Endothelial cell (in vitro differentiated cells): ENCODE measurements around the gene EHMT1. TPM values are rescaled to one million over a fixed set of nuclear protein-coding genes. Genes with fewer than 3 reads are reported as not detected.

Experiments
- DNase-seq: peaks from one replicate; pipeline ENCODE4 v3.0.0; 2021; ENCODE audit warnings: low spot score
- H3K27ac Mint-ChIP-seq: one replicate; pipeline ENCODE4 v1.8.0; 2021; ENCODE audit warnings: mixed read lengths, inconsistent platforms; ENCODE audit not compliant: unreplicated experiment
- H3K27me3 Mint-ChIP-seq: one replicate; pipeline ENCODE4 v1.8.0; 2021; ENCODE audit warnings: mild to moderate bottlenecking, moderate library complexity, mixed read lengths, inconsistent platforms; ENCODE audit not compliant: unreplicated experiment
- H3K36me3 Mint-ChIP-seq: one replicate; pipeline ENCODE4 v1.8.0; 2021; ENCODE audit warnings: mild to moderate bottlenecking, low read depth, mixed read lengths, inconsistent platforms; ENCODE audit not compliant: unreplicated experiment
- H3K4me1 Mint-ChIP-seq: one replicate; pipeline ENCODE4 v1.8.0; 2021; ENCODE audit warnings: mild to moderate bottlenecking, mixed read lengths, inconsistent platforms; ENCODE audit not compliant: unreplicated experiment
- H3K4me3 Mint-ChIP-seq: one replicate; pipeline ENCODE4 v1.8.0; 2021; ENCODE audit warnings: mild to moderate bottlenecking, mixed read lengths, inconsistent platforms; ENCODE audit not compliant: unreplicated experiment
- H3K9me3 Mint-ChIP-seq: one replicate; pipeline ENCODE4 v1.8.0; 2021; ENCODE audit warnings: mixed read lengths, inconsistent platforms; ENCODE audit not compliant: unreplicated experiment
- total RNA-seq: library from RNA; stranded (reverse); fragmentation: NEBNext Ultra II Directional; extraction: Animal tissue kit (Norgen Biotek cat#: 25700); gene quantifications from one replicate; pipeline ENCODE4 v1.2.1, GENCODE V29; 2021; ENCODE audit not compliant: unreplicated experiment
- TF ChIP-seq, protein P1 (sequence below): fragments of 200-600 bp; sonication (generic); IDR thresholded peaks from one replicate; pipeline ENCODE4 v1.5.0; 2021; ENCODE audit warnings: antibody characterized with exemption; ENCODE audit not compliant: unreplicated experiment

EHMT1 gene
- total RNA-seq, 1 donor from 2014 or later, result 120 TPM

DNA sequence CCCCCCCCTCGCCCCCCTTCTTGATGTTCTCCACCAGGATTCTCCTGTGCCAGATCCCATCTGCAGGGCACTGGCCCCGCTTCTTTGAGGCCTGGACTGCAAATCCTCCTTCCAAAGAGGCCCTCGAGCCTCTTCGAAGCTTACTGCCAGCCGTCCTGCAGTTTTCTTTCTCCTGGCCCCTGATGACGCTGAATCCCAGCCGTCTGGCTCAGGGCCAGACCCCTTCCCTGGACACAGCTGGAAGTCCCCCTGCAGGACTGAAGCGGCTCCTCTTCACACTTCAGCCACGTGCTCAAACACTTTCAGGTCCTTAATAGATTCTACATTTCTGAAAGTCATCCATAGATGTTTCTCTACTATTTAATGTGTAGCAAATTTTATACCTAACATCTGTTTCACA is 121.5 kb downstream of the EHMT1 start:
- Mint-ChIP-seq H3K27me3 (peaks cover 13% of the 10 kb centered on the region), H3K4me1 (no peaks in the 10 kb centered on the region), H3K36me3 (peaks cover 33% of the 10 kb centered on the region), H3K9me3 (no peaks in the 10 kb centered on the region), H3K4me3 (no peak overlapping the region), H3K27ac (no peak overlapping the region)
- TF ChIP-seq, protein P1, sequence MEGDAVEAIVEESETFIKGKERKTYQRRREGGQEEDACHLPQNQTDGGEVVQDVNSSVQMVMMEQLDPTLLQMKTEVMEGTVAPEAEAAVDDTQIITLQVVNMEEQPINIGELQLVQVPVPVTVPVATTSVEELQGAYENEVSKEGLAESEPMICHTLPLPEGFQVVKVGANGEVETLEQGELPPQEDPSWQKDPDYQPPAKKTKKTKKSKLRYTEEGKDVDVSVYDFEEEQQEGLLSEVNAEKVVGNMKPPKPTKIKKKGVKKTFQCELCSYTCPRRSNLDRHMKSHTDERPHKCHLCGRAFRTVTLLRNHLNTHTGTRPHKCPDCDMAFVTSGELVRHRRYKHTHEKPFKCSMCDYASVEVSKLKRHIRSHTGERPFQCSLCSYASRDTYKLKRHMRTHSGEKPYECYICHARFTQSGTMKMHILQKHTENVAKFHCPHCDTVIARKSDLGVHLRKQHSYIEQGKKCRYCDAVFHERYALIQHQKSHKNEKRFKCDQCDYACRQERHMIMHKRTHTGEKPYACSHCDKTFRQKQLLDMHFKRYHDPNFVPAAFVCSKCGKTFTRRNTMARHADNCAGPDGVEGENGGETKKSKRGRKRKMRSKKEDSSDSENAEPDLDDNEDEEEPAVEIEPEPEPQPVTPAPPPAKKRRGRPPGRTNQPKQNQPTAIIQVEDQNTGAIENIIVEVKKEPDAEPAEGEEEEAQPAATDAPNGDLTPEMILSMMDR, result no peak
- DNase-seq, result no peak

DNA sequence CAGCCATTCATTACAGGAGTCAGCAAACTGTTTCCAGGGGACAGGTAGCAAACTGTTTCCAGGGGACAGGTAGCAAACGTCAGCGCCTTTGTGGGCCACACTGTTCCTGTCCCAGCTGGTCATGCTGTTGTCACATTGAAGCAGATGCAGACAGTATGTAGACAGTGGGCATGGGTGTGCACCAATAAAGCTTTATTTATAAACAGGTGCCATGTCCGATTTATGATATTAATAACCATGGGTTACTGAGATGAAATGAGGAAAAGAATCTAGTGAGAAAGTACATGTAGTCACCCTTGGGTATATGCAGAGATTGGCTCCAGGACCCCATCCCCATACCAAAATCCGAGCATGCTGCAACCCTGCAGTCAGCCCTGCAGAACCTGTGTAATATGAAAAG is 122.5 kb downstream of the EHMT1 start:
- no peaks in the 10 kb centered on the region for H3K9me3 Mint-ChIP-seq
- H3K36me3 Mint-ChIP-seq, result peaks cover 33% of the 10 kb centered on the region
- H3K27me3 Mint-ChIP-seq, result peaks cover 13% of the 10 kb centered on the region
- H3K4me1 Mint-ChIP-seq, result no peaks in the 10 kb centered on the region
- H3K4me3 Mint-ChIP-seq, result no peak overlapping the region
- H3K27ac Mint-ChIP-seq, result no peak overlapping the region
- no peak for DNase-seq
- TF ChIP-seq, protein P1, result no peak

DNA sequence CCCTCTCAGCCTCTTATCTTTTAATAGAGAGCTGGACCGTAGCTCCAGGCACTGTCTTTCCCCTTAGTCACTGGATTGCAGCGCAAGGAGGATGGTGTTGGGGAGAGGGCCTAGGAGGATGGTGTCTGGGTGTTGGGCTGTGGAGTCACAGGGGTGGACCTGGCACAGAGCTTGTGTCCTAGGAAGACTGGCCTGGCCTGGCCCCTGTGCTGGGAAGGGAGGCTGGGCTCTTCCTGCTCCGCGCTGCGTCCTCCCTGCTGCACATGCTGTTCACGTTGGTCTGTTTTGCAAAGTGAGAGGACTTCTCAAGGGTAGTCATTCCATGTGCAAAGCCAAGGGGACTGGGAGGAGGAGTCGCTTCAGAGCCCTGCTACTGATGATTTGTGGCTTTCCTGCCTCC is 123.9 kb downstream of the EHMT1 start:
- Mint-ChIP-seq H3K36me3 (peaks cover 33% of the 10 kb centered on the region), H3K4me3 (no peak overlapping the region), H3K27me3 (peaks cover 13% of the 10 kb centered on the region), H3K9me3 (no peaks in the 10 kb centered on the region), H3K27ac (peak overlapping the region; percentile 43), H3K4me1 (no peaks in the 10 kb centered on the region)
- TF ChIP-seq, protein P1, result no peak
- no peak for DNase-seq

DNA sequence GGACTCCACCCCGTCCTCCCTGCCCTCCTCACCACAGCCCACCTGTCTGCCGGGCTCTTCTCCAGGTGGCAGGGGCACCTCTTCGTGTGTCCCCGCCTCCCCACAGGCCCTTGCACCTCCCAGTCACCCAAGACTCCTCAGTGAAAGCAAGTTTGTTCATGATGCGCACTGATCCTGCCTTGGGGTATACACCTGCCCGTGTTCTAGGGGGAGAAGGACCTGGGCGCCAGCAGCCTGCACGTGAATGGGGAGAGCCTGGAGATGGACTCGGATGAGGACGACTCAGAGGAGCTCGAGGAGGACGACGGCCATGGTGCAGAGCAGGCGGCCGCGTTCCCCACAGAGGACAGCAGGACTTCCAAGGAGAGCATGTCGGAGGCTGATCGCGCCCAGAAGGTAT is 124.9 kb downstream of the EHMT1 start:
- Mint-ChIP-seq H3K4me1 (no peaks in the 10 kb centered on the region), H3K36me3 (peaks cover 32% of the 10 kb centered on the region), H3K27ac (no peak overlapping the region), H3K27me3 (peaks cover 12% of the 10 kb centered on the region), H3K4me3 (no peak overlapping the region), H3K9me3 (no peaks in the 10 kb centered on the region)
- DNase-seq, result no peak
- TF ChIP-seq, protein P1, result no peak

DNA sequence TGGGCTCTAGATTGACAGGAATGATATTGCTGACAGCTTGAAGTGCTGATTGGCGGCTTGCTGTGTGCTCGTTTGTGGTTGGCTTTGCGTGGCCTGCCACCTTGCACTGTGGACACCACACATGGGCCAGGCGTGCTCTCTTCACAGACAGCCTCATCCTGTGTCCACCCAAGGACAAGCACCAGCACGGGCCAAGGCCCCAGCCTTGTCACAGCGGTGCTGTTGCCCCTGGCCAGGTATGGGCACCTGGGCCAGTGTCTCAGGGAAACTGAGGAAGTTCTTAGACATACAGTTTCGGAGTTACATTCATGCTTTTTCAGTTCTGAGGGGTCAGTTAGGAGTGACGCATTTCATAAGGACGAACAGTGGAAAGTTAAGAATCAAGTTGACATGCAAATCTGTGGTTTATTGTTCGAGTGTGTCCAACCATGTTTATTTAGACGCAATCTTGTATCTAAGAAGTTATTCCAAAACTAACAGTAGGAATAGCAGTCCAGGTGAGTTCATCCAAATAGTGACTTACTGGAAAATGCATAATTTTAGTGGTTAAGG is 125.9 kb downstream of the EHMT1 start:
- Mint-ChIP-seq H3K27ac (peak overlapping the region; percentile 10), H3K36me3 (peaks cover 31% of the 10 kb centered on the region)

More for the DNA sequence above, 125.9 kb downstream of the EHMT1 start:
- H3K9me3 Mint-ChIP-seq, result no peaks in the 10 kb centered on the region
- no peak for DNase-seq
- no peak overlapping the region for H3K4me3 Mint-ChIP-seq
- TF ChIP-seq, protein P1, result no peak
- peaks cover 3% of the 10 kb centered on the region for H3K4me1 Mint-ChIP-seq
- H3K27me3 Mint-ChIP-seq, result peaks cover 10% of the 10 kb centered on the region
